Cardiac muscle cell (in vitro differentiated cells and primary cell): ENCODE results near the gene CD163L1. TPM values are rescaled to one million over a fixed set of nuclear protein-coding genes. Genes with fewer than 3 reads are reported as not detected.

ENCODE experiments used
- DNase-seq, 2 donors: peaks; one replicate each; pipeline versions ENCODE4 v3.0.0 to v3.0.0-alpha.2; 2010 to 2017; ENCODE audit warnings: low read depth in 1 of 2, low spot score in 1 of 2
- H3K27ac ChIP-seq: fragments of 200-600 bp; sonication (generic); 2 replicates; pipeline ENCODE4 v1.5.1; 2016
- H3K27me3 ChIP-seq: fragments of 200-600 bp; sonication (generic); 2 replicates; pipeline ENCODE4 v1.6.0; 2016; ENCODE audit warnings: control low read depth
- H3K36me3 ChIP-seq: fragments of 200-600 bp; sonication (generic); 2 replicates; pipeline ENCODE4 v1.5.1; 2016; ENCODE audit warnings: control low read depth
- H3K4me1 ChIP-seq: fragments of 200-600 bp; sonication (generic); 2 replicates; pipeline ENCODE4 v1.8.1; 2017; ENCODE audit warnings: low read depth, mild to moderate bottlenecking, mixed run types
- H3K4me3 ChIP-seq: fragments of 200-600 bp; sonication (generic); 2 replicates; pipeline ENCODE4 v1.5.1; 2016; ENCODE audit warnings: mild to moderate bottlenecking
- H3K9me3 ChIP-seq: fragments of 200-600 bp; sonication (generic); 2 replicates; pipeline ENCODE4 v1.5.1; 2017; ENCODE audit warnings: low read depth, mild to moderate bottlenecking, control low read depth
- CTCF ChIP-seq: IDR thresholded peaks from 2 replicates; pipeline ENCODE4 v1.5.1; 2012; ENCODE audit warnings: low read depth, mild to moderate bottlenecking, low read length
- polyA plus RNA-seq: library from polyadenylated mRNA; unstranded; fragments of >200 nt; fragmentation: Nextera tagmentation; extraction: Ambion mirVana; gene quantifications from 2 replicates; pipeline ENCODE4 v1.2.1, GENCODE V29; 2016
- total RNA-seq: library from RNA; depleted of rRNA; stranded (reverse); fragments of >200 nt; gene quantifications from 2 replicates; pipeline ENCODE4 v1.2.3, GENCODE V29; 2016

The CD163L1 gene
- total RNA-seq (0.18 TPM in 1 of 2 replicates, not detected in the other), polyA plus RNA-seq (1.7 TPM in 1 of 2 replicates, not detected in the other)

- no peak within 1 kb of the TSS for H3K27ac ChIP-seq
- TF ChIP-seq CTCF = no peak
- no peaks in the 10 kb centered on the region for H3K9me3 ChIP-seq
- H3K4me1 ChIP-seq = no peaks in the 10 kb centered on the region
- no peak for DNase-seq
- H3K36me3 ChIP-seq = no peaks in the 10 kb centered on the region
- H3K27me3 ChIP-seq = peaks cover 24% of the 10 kb centered on the region
- H3K4me3 ChIP-seq = no peak within 1 kb of the TSS
Measured at GRCh38 chr12:7444076-7444475, at the start of gene CD163L1. Gene CD163L1, minus strand, starts transcription at chr12:7444153. Its CDS starts 26 bp downstream, at chr12:7444127.

GRCh38 chr12:7493006-7493405, 49.1 kb upstream of the CD163L1 start:
- no peaks in the 10 kb centered on the region for H3K36me3 ChIP-seq

GRCh38 chr12:7486512-7486911, 42.6 kb upstream of the CD163L1 start:
- TF ChIP-seq CTCF = no peak
- no peak overlapping the region for H3K4me3 ChIP-seq
- DNase-seq = no peak
- no peaks in the 10 kb centered on the region for H3K36me3 ChIP-seq
- H3K27ac ChIP-seq = no peak overlapping the region
- H3K4me1 ChIP-seq = no peaks in the 10 kb centered on the region
- no peaks in the 10 kb centered on the region for H3K27me3 ChIP-seq
- no peaks in the 10 kb centered on the region for H3K9me3 ChIP-seq

More at GRCh38 chr12:7493006-7493405, 49.1 kb upstream of the CD163L1 start:
- no peak for DNase-seq
- no peak for TF ChIP-seq CTCF
- H3K9me3 ChIP-seq = no peaks in the 10 kb centered on the region
- H3K4me3 ChIP-seq = no peak overlapping the region
- no peak overlapping the region for H3K27ac ChIP-seq
- H3K27me3 ChIP-seq = no peaks in the 10 kb centered on the region
- no peaks in the 10 kb centered on the region for H3K4me1 ChIP-seq

- Histone ChIP-seq H3K4me1 (no peaks in the 10 kb centered on the region), H3K36me3 (no peaks in the 10 kb centered on the region), H3K9me3 (no peaks in the 10 kb centered on the region), H3K27ac (no peak overlapping the region), H3K4me3 (no peak overlapping the region), H3K27me3 (no peaks in the 10 kb centered on the region)
- TF ChIP-seq CTCF = no peak
- DNase-seq = no peak
Measured at GRCh38 chr12:7485095-7485494, 41.1 kb upstream of the CD163L1 start.

GRCh38 chr12:7483343-7483742, 39.4 kb upstream of the CD163L1 start:
- TF ChIP-seq CTCF = no peak
- H3K4me3 ChIP-seq = no peak overlapping the region

GRCh38 chr12:7479771-7480170, 35.8 kb upstream of the CD163L1 start:
- TF ChIP-seq CTCF = no peak
- H3K4me1 ChIP-seq = no peaks in the 10 kb centered on the region
- no peak overlapping the region for H3K27ac ChIP-seq
- H3K27me3 ChIP-seq = no peaks in the 10 kb centered on the region
- H3K4me3 ChIP-seq = no peak overlapping the region
- no peaks in the 10 kb centered on the region for H3K9me3 ChIP-seq
- no peaks in the 10 kb centered on the region for H3K36me3 ChIP-seq
- no peak for DNase-seq

More at GRCh38 chr12:7483343-7483742, 39.4 kb upstream of the CD163L1 start:
- Histone ChIP-seq H3K27ac (no peak overlapping the region), H3K27me3 (no peaks in the 10 kb centered on the region), H3K4me1 (no peaks in the 10 kb centered on the region), H3K36me3 (no peaks in the 10 kb centered on the region), H3K9me3 (no peaks in the 10 kb centered on the region)
- DNase-seq = no peak
